Gastrocnemius medialis (tissue), 4 donors: ENCODE results near the gene RND1. TPM values are rescaled to one million over a fixed set of nuclear protein-coding genes. Genes with fewer than 3 reads are reported as not detected.

Experiments
- ATAC-seq, 2 donors: fragments of 150-250 bp; one replicate each; pipeline ENCODE4 v1.9.1; 2016
- DNase-seq, 2 donors: peaks; one replicate each; pipeline ENCODE4 v3.0.0-alpha.2; 2019
- H3K27ac ChIP-seq, 4 donors: fragments of 200-600 bp; sonication (generic); 1 replicate in 1 of 4; 2 replicates in 3 of 4; pipeline ENCODE4 v1.5.1; 2016 to 2018; ENCODE audit warnings: mild to moderate bottlenecking in 2 of 4, moderate library complexity in 1 of 4
- H3K27me3 ChIP-seq, 3 donors: fragments of 200-600 bp; sonication (generic) in 2 of 3; 1 replicate in 1 of 3; 2 replicates in 2 of 3; pipeline versions ENCODE4 v1.5.1 to v1.6.0; 2016 to 2019; ENCODE audit warnings: mild to moderate bottlenecking in 1 of 3, moderate library complexity in 1 of 3
- H3K36me3 ChIP-seq, 2 donors: fragments of 200-600 bp; sonication (generic) in 1 of 2; one replicate each; pipeline ENCODE4 v1.5.1; 2017 to 2018
- H3K4me1 ChIP-seq, 2 donors: fragments of 200-600 bp; sonication (generic) in 1 of 2; one replicate each; pipeline ENCODE4 v1.5.1; 2016 to 2017; ENCODE audit warnings: mild to moderate bottlenecking in 2 of 2
- H3K4me3 ChIP-seq, 4 donors: fragments of 200-600 bp; sonication (generic) in 3 of 4; 1 replicate in 1 of 4; 2 replicates in 3 of 4; pipeline ENCODE4 v1.5.1; 2016 to 2019; ENCODE audit warnings: mild to moderate bottlenecking in 2 of 4
- H3K9me3 ChIP-seq, 3 donors: fragments of 200-600 bp; sonication (generic) in 2 of 3; 1 replicate in 1 of 3; 2 replicates in 2 of 3; pipeline ENCODE4 v1.5.1; 2016 to 2019
- POLR2A ChIP-seq, 2 donors: fragments of 450-650 bp; IDR thresholded peaks; one replicate each; pipeline ENCODE4 v1.6.1; 2017; ENCODE audit warnings: antibody characterized with exemption in 2 of 2, mild to moderate bottlenecking in 2 of 2, moderate library complexity in 2 of 2
- in situ Hi-C, 4 donors: fragments of 200-750 bp; cut with MboI; loops; one replicate each; pipeline versions ENCODE4 v1.15.0 to v1.8.0; 2017; ENCODE audit warnings: low sequenced_read_pairs in 4 of 4
- intact Hi-C: fragments of 100-400 bp; cut with DNase I; formaldehyde crosslinking; loops from one replicate; pipeline ENCODE4 v1.15.1; 2023; ENCODE audit warnings: low total_unique reads
- total RNA-seq, 4 donors: library from RNA; depleted of rRNA; stranded (reverse); fragments of >200 nt; gene quantifications; one replicate each; pipeline versions ENCODE4 v1.1.0 to v1.2.3, GENCODE V29; 2016
- TF ChIP-seq, protein P1 (sequence below), 5 experiments: fragments of 450-650 bp in 3 of 5; fragments of 200-600 bp in 2 of 5; sonication (generic) in 2 of 5; IDR thresholded peaks in 4 of 5; conservative IDR thresholded peaks in 1 of 5; 1 replicate in 4 of 5; 2 replicates in 1 of 5; pipeline ENCODE4 v1.5.1; 2016 to 2019; ENCODE audit warnings: antibody characterized with exemption in 5 of 5, mild to moderate bottlenecking in 3 of 5, moderate library complexity in 3 of 5

Gene RND1
- total RNA-seq, 4 donors from 2014 or later: 0.36 TPM; not detected in 3

DNA sequence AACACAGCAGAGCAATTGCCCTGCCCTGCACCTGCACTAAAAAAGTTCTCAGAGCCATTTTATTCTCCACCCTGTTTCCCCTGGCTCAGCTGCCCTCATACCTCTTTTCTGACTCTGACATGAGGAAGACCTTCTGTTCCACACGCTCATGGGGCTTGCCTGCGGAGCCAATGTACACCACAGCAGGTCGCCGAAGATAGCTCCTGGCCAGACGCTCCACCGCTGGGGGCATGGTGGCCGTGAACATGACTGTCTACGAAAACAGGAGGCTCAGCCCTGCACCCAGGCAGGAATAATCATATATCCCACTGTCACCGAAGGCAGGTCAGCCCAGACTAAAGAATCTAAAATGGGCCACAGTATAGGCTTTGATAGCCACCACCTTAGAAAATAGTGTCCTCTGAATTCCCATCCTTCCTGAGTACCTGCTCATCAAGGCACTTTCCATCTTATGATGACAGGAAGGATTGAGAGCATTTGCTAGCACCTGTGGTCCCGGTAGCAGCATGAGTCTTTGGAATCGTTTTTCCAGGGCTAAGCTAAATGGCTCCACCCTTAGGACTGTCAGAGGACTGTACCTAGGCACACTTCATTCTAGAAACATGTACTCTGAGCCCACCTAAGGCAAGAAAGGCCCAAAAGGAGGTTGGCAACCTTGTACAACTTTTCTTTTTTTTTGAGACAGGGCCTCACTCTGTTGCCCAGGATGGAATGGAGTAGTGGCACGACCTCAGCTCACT, 33.2 kb downstream of the RND1 start:
- H3K36me3 ChIP-seq: peaks cover 3 to 94% of the 10 kb centered on the region in 2 donors
- in situ Hi-C loops (no loop called here), intact Hi-C loops (no loop called here)
- no peak overlapping the region for H3K4me3 ChIP-seq
- TF ChIP-seq, protein P1, sequence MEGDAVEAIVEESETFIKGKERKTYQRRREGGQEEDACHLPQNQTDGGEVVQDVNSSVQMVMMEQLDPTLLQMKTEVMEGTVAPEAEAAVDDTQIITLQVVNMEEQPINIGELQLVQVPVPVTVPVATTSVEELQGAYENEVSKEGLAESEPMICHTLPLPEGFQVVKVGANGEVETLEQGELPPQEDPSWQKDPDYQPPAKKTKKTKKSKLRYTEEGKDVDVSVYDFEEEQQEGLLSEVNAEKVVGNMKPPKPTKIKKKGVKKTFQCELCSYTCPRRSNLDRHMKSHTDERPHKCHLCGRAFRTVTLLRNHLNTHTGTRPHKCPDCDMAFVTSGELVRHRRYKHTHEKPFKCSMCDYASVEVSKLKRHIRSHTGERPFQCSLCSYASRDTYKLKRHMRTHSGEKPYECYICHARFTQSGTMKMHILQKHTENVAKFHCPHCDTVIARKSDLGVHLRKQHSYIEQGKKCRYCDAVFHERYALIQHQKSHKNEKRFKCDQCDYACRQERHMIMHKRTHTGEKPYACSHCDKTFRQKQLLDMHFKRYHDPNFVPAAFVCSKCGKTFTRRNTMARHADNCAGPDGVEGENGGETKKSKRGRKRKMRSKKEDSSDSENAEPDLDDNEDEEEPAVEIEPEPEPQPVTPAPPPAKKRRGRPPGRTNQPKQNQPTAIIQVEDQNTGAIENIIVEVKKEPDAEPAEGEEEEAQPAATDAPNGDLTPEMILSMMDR (IDR thresholded peaks at IDR 0.05 in 4 of 5, conservative IDR thresholded peaks at IDR 0.05 in 1 of 5): no peak
- TF ChIP-seq POLR2A (IDR thresholded peaks at IDR 0.05): no peak
- H3K9me3 ChIP-seq: no peaks in the 10 kb centered on the region
- ATAC-seq (no peak), DNase-seq (no peak)
- H3K27ac ChIP-seq: no peak overlapping the region
- no peaks in the 10 kb centered on the region for H3K4me1 ChIP-seq
- H3K27me3 ChIP-seq: no peaks in the 10 kb centered on the region

GRCh38 chr12:48831257-48831656, 34.4 kb downstream of the RND1 start:
- TF ChIP-seq, protein P1 (IDR thresholded peaks at IDR 0.05 in 4 of 5, conservative IDR thresholded peaks at IDR 0.05 in 1 of 5): no peak
- TF ChIP-seq POLR2A (IDR thresholded peaks at IDR 0.05): no peak
- intact Hi-C loops: no loop called here
- H3K36me3 ChIP-seq: peaks cover 3 to 82% of the 10 kb centered on the region in 2 donors
- no peaks in the 10 kb centered on the region for H3K27me3 ChIP-seq
- DNase-seq (no peak), ATAC-seq (no peak)
- no peak overlapping the region for H3K4me3 ChIP-seq
- H3K27ac ChIP-seq: no peak overlapping the region
- no peaks in the 10 kb centered on the region for H3K9me3 ChIP-seq
- H3K4me1 ChIP-seq: no peaks in the 10 kb centered on the region
- in situ Hi-C loops: no loop called here

DNA sequence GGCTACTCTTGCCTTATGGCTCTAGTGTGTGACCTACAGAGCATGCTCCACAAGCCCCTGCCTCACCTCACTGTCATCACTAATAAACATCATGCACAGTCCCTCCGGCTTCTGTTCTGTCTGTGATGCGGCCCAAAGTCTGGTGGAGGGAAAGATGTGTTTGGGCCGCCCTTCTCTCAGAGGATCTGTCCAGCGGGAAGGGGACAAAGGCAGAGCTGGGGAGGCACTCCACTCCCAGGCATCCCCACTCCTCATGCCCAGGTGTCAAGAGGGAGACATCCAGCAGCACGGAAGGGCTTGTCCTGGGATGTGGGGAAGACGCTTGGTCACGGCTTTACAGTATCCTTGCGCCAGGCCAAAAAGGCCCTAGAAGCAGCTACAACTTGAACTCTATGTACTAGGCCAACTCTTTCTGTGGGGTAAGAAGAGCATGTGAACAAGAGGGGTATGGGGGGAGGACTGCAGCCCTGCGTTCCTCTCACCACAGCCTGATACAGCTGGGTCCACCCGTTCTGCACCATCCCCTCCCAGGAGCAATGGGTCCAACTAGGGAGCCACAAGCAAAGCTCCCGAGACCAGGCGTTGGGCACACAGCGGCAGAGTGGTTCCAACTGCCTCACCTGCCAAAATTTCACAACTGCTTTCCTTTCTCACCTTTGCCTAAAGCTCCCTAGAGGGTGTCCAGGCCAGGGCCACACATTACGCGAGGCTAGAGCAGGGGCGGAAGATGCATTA, 36.7 kb downstream of the RND1 start:
- intact Hi-C loops (no loop called here), in situ Hi-C loops (no loop called here)
- Histone ChIP-seq H3K9me3 (no peaks in the 10 kb centered on the region), H3K36me3 (peaks cover 1 to 60% of the 10 kb centered on the region in 2 donors), H3K27ac (no peak overlapping the region), H3K27me3 (no peaks in the 10 kb centered on the region), H3K4me1 (no peaks in the 10 kb centered on the region), H3K4me3 (no peak overlapping the region)
- no peak for ATAC-seq
- TF ChIP-seq POLR2A (IDR thresholded peaks at IDR 0.05): no peak
- TF ChIP-seq, protein P1 (IDR thresholded peaks at IDR 0.05 in 4 of 5, conservative IDR thresholded peaks at IDR 0.05 in 1 of 5): no peak
- DNase-seq: no peak

DNA sequence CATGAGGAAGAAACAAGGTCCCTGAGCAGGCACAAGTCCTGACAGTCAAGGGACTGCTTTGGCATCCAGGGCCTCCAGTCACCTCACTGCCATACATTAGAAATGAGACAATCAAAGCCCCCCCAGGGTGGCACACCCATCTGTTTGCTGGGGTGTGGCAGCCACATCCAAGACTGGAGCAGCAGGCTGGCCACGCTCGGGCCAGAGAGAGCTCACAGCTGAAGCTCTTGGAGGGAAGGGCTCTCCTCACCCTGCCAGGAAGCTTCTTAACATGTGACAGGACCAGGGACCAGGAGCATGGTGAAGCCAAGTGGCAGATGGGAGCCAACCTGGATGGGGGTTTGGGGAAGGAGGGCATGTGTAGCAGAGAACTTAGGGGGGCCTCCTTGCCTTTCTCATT, 37.4 kb downstream of the RND1 start:
- H3K36me3 ChIP-seq: peaks cover 0 to 52% of the 10 kb centered on the region in 2 donors
- TF ChIP-seq, protein P1 (IDR thresholded peaks at IDR 0.05 in 4 of 5, conservative IDR thresholded peaks at IDR 0.05 in 1 of 5): no peak
- no peak for TF ChIP-seq POLR2A (IDR thresholded peaks at IDR 0.05)
- H3K4me3 ChIP-seq: no peak overlapping the region
- H3K27ac ChIP-seq: no peak overlapping the region
- no peaks in the 10 kb centered on the region for H3K4me1 ChIP-seq
- intact Hi-C loops: no loop called here
- in situ Hi-C loops: no loop called here
- no peaks in the 10 kb centered on the region for H3K27me3 ChIP-seq
- no peaks in the 10 kb centered on the region for H3K9me3 ChIP-seq
- DNase-seq: no peak
- no peak for ATAC-seq
